ENCODE results near the gene PRKN.

DNA sequence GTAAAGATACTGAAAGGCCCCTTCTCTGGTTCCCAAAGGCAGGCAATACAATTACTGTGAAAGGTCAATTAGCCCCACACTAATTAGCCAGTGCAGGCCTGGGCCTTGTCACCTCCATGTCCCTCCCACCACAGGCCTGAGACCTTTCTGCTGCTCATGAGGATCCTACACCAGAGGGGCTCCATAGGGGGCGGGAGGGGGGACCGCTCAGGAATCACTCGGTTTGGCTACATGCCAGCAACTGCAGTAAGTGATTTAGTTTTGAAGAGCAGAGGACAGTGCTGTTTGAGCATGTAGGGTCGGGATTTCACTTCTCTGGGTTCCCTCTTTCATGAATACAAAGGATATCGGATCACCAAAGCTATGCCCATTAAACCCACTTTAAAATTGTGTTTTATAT lies 455.6 kb downstream of the PRKN start:
- TF ChIP-seq, protein P1, sequence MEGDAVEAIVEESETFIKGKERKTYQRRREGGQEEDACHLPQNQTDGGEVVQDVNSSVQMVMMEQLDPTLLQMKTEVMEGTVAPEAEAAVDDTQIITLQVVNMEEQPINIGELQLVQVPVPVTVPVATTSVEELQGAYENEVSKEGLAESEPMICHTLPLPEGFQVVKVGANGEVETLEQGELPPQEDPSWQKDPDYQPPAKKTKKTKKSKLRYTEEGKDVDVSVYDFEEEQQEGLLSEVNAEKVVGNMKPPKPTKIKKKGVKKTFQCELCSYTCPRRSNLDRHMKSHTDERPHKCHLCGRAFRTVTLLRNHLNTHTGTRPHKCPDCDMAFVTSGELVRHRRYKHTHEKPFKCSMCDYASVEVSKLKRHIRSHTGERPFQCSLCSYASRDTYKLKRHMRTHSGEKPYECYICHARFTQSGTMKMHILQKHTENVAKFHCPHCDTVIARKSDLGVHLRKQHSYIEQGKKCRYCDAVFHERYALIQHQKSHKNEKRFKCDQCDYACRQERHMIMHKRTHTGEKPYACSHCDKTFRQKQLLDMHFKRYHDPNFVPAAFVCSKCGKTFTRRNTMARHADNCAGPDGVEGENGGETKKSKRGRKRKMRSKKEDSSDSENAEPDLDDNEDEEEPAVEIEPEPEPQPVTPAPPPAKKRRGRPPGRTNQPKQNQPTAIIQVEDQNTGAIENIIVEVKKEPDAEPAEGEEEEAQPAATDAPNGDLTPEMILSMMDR (IDR thresholded peaks at IDR 0.05; ENCODE audit: extremely low read depth in 1 of 2, insufficient read depth in 1 of 2, low read depth in 1 of 2, low read length in 2 of 2), result no peak
- TF ChIP-seq POLR2AphosphoS5 (IDR thresholded peaks at IDR 0.05; ENCODE audit: insufficient read depth, low read depth, low read length) (no peak), GATA2 (IDR thresholded peaks at IDR 0.05; ENCODE audit: insufficient read depth, insufficient read length, low read depth, low read length) (no peak), POLR2A (IDR thresholded peaks at IDR 0.05; ENCODE audit: low read depth, low read length) (no peak), MAX (IDR thresholded peaks at IDR 0.05; ENCODE audit: insufficient read depth, insufficient read length) (no peak), JUN (IDR thresholded peaks at IDR 0.05; ENCODE audit: borderline replicate concordance, insufficient read depth, insufficient read length, low read depth) (no peak), FOS (IDR thresholded peaks at IDR 0.05; ENCODE audit: borderline replicate concordance, insufficient read depth, low read length) (no peak), MYC (IDR thresholded peaks at IDR 0.05; ENCODE audit: low read depth, low read length) (no peak)

Measured in endothelial cell of umbilical vein (primary cell).